SK-N-MC (cell line): ENCODE results near the gene SNPH.

Experiments used
- EZH2 ChIP-seq: fragments of 200-600 bp; sonication (generic); IDR thresholded peaks from one replicate; pipeline ENCODE4 v1.6.1; 2017; ENCODE audit warnings: antibody characterized with exemption
- POLR2AphosphoS5 ChIP-seq: IDR thresholded peaks from 2 replicates; pipeline ENCODE4 v1.6.1; 2012; ENCODE audit warnings: mild to moderate bottlenecking, low read depth, low read length, borderline replicate concordance

- TF ChIP-seq POLR2AphosphoS5 (no peak), EZH2 (no peak)
These were observed 29.3 kb downstream of the SNPH start for GRCh38 chr20:1295276-1295930.
